Progenitor cell of endocrine pancreas (in vitro differentiated cells): ENCODE results near the gene DIAPH2. TPM values are rescaled to one million over a fixed set of nuclear protein-coding genes. Genes with fewer than 3 reads are reported as not detected.

ENCODE experiments used
- DNase-seq: peaks from one replicate; pipeline ENCODE4 v3.0.0; 2021; ENCODE audit warnings: low spot score; ENCODE audit not compliant: unreplicated experiment
- H3K27ac Mint-ChIP-seq: 2 replicates; pipeline ENCODE4 v1.8.0; 2021; ENCODE audit warnings: mild to moderate bottlenecking, moderate library complexity, mixed read lengths
- H3K27me3 Mint-ChIP-seq: 2 replicates; pipeline ENCODE4 v1.8.0; 2021; ENCODE audit warnings: mixed read lengths
- H3K36me3 Mint-ChIP-seq: 2 replicates; pipeline ENCODE4 v1.8.0; 2022; ENCODE audit warnings: mixed read lengths; ENCODE audit not compliant: insufficient read depth
- H3K4me1 Mint-ChIP-seq: 2 replicates; pipeline ENCODE4 v1.8.0; 2021; ENCODE audit warnings: low read depth, mixed read lengths
- H3K4me3 Mint-ChIP-seq: 2 replicates; pipeline ENCODE4 v1.8.0; 2021; ENCODE audit warnings: low read depth, mild to moderate bottlenecking, moderate library complexity, mixed read lengths
- H3K9me3 Mint-ChIP-seq: 2 replicates; pipeline ENCODE4 v1.8.0; 2021; ENCODE audit warnings: low read depth, mixed read lengths
- total RNA-seq: library from RNA; stranded (reverse); gene quantifications from 2 replicates; pipeline ENCODE4 v1.2.1, GENCODE V29; 2021
- TF ChIP-seq, protein P1 (sequence below): fragments of 200-600 bp; sonication (generic); IDR thresholded peaks from one replicate; pipeline ENCODE4 v1.5.0; 2021; ENCODE audit warnings: antibody characterized with exemption, mild to moderate bottlenecking; ENCODE audit not compliant: unreplicated experiment

Gene DIAPH2
- total RNA-seq, 1 donor from 2014 or later = 29.7 TPM

- Mint-ChIP-seq H3K4me3 (no peak overlapping the region), H3K9me3 (peaks cover 4% of the 10 kb centered on the region), H3K36me3 (peaks cover 3% of the 10 kb centered on the region), H3K27ac (no peak overlapping the region), H3K4me1 (peaks cover 11% of the 10 kb centered on the region), H3K27me3 (no peaks in the 10 kb centered on the region)
- TF ChIP-seq, protein P1, sequence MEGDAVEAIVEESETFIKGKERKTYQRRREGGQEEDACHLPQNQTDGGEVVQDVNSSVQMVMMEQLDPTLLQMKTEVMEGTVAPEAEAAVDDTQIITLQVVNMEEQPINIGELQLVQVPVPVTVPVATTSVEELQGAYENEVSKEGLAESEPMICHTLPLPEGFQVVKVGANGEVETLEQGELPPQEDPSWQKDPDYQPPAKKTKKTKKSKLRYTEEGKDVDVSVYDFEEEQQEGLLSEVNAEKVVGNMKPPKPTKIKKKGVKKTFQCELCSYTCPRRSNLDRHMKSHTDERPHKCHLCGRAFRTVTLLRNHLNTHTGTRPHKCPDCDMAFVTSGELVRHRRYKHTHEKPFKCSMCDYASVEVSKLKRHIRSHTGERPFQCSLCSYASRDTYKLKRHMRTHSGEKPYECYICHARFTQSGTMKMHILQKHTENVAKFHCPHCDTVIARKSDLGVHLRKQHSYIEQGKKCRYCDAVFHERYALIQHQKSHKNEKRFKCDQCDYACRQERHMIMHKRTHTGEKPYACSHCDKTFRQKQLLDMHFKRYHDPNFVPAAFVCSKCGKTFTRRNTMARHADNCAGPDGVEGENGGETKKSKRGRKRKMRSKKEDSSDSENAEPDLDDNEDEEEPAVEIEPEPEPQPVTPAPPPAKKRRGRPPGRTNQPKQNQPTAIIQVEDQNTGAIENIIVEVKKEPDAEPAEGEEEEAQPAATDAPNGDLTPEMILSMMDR = no peak
- no peak for DNase-seq
Observed at GRCh38 chrX:97314345-97314744, 629.7 kb downstream of the DIAPH2 start.

DNA sequence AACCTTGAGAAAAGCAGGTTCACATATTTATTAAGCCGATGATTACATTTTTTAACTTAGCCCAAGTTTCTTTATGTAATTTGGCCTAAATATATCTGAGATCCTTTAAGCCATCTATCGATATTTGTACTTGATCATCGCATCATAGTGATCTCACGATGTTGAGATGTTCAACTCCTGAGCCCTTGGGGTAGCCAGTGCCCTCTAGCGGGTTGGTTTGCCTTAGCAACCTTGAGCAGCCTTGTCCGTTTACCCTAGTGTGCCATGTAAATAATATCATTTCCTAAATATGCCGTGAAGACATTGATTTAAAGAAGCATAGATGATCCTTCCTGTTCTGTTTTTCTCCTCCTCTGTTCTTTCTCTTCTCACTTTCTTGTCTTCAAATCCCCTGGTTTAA, 631.3 kb downstream of the DIAPH2 start:
- Mint-ChIP-seq H3K4me1 (peaks cover 2% of the 10 kb centered on the region), H3K27me3 (no peaks in the 10 kb centered on the region), H3K4me3 (no peak overlapping the region), H3K36me3 (peaks cover 3% of the 10 kb centered on the region), H3K27ac (no peak overlapping the region), H3K9me3 (no peaks in the 10 kb centered on the region)
- TF ChIP-seq, protein P1 = peak; percentile 16
- DNase-seq = no peak

DNA sequence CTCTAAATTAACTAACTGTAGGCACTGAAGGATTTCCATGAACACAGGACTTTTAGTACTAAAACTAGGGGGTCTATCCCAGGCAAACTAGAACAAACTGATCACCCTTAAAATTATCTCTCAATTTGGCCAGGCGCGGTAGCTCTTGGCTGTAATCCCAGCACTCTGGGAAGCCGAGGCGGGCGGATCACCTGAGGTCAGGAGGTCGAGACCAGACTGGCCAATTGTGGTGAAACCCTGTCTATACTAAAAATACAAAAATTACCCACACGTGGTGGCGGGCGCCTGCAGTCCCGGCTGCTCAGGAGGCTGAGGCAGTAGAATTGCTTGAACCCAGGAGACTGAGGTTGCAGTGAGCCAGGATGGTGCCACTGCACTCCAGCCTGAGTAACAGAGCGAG, 635.7 kb downstream of the DIAPH2 start:
- Mint-ChIP-seq H3K4me1 (no peaks in the 10 kb centered on the region), H3K36me3 (peaks cover 5% of the 10 kb centered on the region), H3K9me3 (no peaks in the 10 kb centered on the region), H3K4me3 (no peak overlapping the region), H3K27me3 (no peaks in the 10 kb centered on the region), H3K27ac (no peak overlapping the region)
- no peak for DNase-seq
- TF ChIP-seq, protein P1 = no peak

DNA sequence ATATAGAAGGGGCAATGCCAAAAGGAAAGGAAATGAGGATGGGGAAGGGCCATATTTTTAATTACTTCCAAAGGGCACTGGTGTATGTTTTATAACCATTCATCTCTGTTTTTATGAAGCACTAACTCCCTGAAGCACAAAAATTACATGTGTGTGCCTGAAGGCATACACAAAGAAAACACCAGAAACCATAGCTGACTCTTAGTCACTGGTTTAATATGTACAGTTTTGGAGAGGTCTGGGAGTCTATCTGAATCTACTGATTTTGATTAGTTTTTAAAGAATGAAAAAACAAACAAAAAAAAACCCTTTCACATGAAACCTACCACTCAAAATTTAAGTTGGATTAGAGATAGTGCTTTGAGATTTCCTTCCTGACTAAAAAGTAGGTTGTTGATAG, 637.8 kb downstream of the DIAPH2 start:
- no peaks in the 10 kb centered on the region for H3K9me3 Mint-ChIP-seq
- H3K4me3 Mint-ChIP-seq = no peak overlapping the region
- H3K4me1 Mint-ChIP-seq = no peaks in the 10 kb centered on the region
- no peaks in the 10 kb centered on the region for H3K27me3 Mint-ChIP-seq
- DNase-seq = no peak
- TF ChIP-seq, protein P1 = no peak
- H3K36me3 Mint-ChIP-seq = peaks cover 2% of the 10 kb centered on the region
- H3K27ac Mint-ChIP-seq = no peak overlapping the region

DNA sequence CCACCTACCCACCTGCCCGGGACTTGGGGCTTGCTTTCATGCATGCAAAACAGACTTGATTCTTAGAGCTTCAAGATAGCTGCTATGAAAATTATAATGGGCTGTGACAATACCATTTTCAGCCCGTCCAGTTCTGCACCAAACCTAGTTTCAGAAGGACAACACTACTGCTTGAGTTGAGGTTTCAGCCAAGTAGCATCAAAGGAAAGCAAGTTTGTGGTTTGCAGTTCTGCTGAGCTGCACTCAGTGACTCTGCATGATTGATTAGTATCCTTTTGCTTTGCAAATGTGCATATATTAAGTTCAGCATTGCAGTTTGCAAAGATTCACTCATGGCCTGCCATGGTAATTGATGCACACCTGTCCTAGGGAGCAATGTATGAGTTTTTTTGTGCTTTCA, 641.8 kb downstream of the DIAPH2 start:
- no peak for DNase-seq
- Mint-ChIP-seq H3K27me3 (no peaks in the 10 kb centered on the region), H3K4me3 (no peak overlapping the region), H3K36me3 (peaks cover 1% of the 10 kb centered on the region), H3K4me1 (no peaks in the 10 kb centered on the region), H3K27ac (no peak overlapping the region), H3K9me3 (no peaks in the 10 kb centered on the region)
- TF ChIP-seq, protein P1 = no peak
